ENCODE results near the gene UBASH3A.

DNA sequence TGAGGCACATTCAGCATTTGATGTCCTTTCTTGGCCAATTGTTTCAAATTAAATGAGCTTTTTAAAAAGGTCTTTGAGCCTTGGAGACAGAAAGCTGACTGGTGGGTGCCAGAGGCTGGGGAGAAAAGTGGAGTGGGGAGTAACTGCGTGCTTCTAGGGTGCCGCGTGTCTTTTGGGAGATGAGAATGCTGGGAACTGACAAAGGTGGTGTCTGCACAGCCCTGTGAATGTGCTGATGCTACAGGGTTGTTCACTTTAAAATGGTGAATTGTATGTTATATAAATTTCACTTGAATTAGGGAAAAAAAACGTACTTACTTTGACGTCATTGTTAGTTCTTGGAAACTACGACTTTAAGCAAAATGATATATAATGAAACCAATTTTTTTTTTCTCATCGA lies 29.2 kb upstream of the UBASH3A start:
- TF ChIP-seq POLR2A (IDR thresholded peaks at IDR 0.05; ENCODE audit: borderline replicate concordance, extremely low read depth, insufficient read depth, insufficient read length) = no peak
- TF ChIP-seq POLR2AphosphoS5 (IDR thresholded peaks at IDR 0.05; ENCODE audit: low read depth, low read length) = no peak

All from HCT116 (cell line).